ENCODE results near the gene MARCO. TPM values are rescaled to one million over a fixed set of nuclear protein-coding genes. Genes with fewer than 3 reads are reported as not detected.

Gene MARCO, protein sequence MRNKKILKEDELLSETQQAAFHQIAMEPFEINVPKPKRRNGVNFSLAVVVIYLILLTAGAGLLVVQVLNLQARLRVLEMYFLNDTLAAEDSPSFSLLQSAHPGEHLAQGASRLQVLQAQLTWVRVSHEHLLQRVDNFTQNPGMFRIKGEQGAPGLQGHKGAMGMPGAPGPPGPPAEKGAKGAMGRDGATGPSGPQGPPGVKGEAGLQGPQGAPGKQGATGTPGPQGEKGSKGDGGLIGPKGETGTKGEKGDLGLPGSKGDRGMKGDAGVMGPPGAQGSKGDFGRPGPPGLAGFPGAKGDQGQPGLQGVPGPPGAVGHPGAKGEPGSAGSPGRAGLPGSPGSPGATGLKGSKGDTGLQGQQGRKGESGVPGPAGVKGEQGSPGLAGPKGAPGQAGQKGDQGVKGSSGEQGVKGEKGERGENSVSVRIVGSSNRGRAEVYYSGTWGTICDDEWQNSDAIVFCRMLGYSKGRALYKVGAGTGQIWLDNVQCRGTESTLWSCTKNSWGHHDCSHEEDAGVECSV
- total RNA-seq: not detected

GRCh38 chr2:118942031-118942430, at the start of gene MARCO:
Gene MARCO, plus strand, starts transcription at chr2:118942194. Its CDS starts 107 bp downstream, at chr2:118942301.

Other genes with a start within 250 kb of the MARCO start
- gene EN1, start 94.5 kb upstream of the MARCO start, total RNA-seq: not detected
- gene C1QL2, start 216.6 kb downstream of the MARCO start, total RNA-seq: not detected

Measured in melanocyte of skin (primary cell).